Stimulated activated CD4-positive, alpha-beta T cell treated with anti-CD3 and anti-CD28 coated beads, TNF-alpha, amount 100 ng/mL, for 1 hour (primary cell): ENCODE measurements around the gene ADTRP.

Experiments used
- DNase-seq, 3 donors: peaks; one replicate each; pipeline ENCODE4 v3.0.0-alpha.2; 2020; ENCODE audit warnings: low read depth in 3 of 3, low spot score in 1 of 3

Gene ADTRP, protein sequence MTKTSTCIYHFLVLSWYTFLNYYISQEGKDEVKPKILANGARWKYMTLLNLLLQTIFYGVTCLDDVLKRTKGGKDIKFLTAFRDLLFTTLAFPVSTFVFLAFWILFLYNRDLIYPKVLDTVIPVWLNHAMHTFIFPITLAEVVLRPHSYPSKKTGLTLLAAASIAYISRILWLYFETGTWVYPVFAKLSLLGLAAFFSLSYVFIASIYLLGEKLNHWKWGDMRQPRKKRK

DNA sequence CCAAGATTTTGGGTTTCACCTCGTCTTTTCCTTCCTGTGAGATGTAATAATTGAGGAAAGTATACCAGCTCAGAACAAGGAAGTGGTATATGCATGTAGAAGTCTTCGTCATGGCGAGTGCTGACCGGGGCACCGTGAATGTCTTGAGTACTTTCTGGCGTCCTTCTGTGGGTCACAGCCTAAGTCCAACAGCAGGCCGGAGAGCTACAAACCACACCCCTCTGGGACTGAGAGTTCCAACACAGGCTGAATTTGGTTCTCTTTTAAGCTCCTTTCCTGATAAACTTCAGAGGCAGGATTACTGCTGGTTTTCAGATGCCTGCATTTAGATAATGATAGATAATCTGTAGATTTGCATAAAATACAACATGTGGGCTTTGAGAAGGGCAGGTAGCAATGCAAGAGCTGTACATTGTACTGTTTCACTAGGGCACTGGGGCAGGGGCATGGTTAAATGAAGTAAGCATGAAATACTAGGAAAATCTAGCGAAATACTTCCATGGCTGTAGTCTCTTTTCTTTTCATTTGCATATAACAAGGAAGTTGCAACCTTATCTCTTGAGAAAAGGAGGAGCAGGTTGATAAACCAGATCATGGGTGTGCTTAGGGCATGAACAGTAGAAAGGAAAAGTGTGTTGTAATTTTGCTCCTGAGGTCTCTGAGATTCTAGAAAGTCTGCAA is at the start of gene ADTRP:
ADTRP (minus strand) TSS at position 156 of the 681 bp plus-strand sequence; CDS start at position 112, 44 bp downstream.
- no peak for DNase-seq

DNA sequence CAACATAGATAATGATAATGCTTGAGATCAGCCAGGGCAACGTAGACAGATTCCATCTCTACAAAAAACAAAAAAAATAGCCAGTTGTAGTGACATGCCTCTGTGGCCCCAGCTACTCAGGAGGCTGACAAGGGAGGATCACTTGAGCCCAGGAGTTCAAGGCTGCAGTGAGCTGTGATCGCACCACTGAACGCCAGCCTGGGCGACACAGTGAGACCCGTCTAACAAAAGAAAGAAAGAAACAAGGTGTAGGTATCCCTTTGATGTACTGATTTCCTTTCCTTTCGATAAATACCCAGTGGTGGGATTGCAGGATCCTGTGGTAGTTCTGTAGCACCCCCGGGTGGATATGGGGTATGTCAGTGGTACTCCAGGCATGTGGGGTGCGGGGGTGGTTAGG is 48.2 kb upstream of the ADTRP start:
- DNase-seq: no peak

DNA sequence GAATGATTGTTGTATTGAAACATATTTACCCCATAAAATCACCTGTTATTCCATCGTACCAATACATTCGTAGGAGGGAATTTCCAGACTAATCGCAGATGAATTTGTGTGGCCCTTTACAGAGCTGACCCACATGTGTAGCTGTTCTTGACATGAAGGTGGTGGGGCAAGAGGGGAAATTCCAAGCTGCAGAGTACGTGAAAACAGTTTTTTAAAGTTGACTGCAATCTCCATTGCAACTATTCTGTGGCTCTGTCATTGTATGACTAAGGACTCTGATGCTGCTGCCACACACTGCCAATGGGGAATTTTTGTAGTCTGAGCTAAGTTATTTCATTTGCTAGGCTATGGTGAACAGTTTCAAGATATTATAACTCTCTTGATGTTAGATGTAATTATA is 46.4 kb upstream of the ADTRP start:
- DNase-seq: no peak

DNA sequence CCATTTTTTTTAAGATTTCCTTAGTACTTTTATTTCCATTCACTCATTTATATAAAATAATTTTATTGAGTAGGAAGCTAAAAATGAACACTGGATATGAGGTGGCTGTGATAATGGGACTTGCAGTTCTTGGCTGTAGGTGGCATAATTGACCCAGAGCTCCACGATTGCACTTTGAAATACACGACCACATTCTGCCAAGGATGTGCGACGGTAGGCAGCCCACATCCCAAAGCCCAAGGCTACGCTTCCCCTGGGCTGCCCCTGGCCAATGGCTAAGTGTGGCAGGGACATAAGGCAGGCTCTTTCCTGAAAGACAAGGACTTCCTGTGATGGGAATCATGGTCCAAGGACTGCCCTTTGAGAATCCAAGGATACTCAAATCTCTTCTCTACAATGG is 43.7 kb upstream of the ADTRP start:
- DNase-seq: no peak

DNA sequence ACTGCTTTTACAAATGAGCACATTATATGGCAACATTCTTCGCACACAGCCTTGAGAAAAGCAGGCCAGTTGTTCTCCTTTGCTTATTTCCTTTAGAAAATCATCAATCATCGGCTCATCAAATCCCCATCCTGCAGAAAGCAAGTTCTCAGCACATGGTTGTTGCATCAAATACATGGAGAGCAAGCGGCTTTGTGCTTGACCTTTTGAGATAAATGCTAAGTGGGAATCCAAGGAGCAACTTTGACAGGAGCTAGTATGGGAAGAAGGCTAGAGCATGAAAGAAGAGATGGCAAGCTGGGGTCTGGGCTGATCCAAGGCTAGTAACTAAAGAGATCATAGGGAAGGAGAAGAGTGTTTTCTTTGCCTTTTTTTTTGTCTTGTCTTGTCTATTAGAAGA is 43.2 kb upstream of the ADTRP start:
- DNase-seq: no peak

DNA sequence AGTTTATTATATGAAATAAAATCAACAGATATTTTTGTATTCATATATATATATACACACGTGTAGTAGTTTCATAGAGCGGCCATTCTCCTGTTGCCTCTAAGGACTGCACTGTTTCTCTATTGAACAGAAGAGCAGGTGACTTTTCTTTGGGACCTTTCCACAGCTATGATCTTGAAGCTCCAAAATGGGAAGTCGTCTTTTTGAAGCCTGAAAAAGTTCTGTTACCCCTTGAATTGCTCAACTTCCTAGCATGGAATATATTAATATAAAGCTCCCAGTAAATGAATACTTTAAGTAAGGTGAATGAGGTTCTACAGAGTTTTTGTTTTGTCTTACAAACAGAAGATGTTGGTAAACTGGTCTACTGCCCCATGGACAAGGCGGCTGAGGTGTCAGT is 42.2 kb upstream of the ADTRP start:
- no peak for DNase-seq

DNA sequence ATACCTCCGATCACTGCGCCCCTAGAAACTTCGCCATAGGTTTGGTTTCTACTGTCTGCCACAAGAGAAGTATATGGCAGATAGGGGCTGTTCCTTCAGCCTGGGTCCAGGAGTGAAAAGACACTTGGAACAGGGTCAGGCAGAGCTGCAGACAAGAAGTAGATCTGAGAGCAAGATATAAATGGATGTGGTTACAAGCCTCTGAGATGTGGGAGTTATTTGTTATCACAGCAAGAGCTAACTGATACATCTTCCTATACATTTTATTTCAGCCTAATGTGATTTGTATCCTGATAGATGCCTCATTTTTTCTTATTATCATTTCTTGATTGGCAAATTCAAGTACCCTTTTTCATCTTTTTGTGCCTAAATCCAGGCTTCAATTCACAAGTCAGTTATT is 40.9 kb upstream of the ADTRP start:
- DNase-seq: no peak

DNA sequence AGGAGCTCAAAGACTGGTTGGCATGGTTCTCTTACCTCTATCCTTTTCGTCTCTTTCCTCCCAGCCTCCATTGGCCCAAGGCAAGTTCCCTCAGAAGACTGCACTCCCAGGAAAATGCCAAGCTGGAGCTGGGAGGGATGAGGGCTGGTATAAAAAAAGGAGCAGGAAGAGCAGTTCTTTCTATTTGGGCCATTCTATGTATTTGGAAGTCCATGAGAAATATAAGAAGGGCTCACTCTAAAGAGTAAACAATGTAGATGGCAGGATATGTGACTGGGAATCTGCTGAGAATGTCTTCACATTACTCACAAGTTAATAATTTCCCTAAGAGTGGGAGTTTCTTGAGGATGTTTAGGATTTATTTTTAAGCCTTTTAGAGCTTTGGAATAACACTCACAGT is 36.6 kb upstream of the ADTRP start:
- DNase-seq: no peak

DNA sequence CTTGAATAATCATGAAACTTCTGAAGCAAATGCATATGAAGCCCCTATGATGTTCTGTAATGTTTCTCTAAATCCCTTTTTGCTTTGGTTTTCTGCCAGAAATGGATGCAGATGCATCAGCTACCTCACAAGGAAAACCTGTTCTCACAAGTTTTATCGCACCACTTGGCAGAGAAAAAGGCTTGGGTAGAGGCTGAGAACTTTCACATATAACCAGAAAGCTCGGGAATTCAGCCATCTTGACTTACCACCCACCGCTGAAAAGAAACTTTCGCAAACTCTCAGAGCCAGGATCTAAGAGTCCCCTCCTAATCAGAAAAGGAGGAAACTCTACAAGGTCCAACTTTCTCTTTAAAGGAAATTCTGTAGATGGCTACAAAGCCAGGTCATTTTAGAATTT is 36.2 kb upstream of the ADTRP start:
- no peak for DNase-seq

DNA sequence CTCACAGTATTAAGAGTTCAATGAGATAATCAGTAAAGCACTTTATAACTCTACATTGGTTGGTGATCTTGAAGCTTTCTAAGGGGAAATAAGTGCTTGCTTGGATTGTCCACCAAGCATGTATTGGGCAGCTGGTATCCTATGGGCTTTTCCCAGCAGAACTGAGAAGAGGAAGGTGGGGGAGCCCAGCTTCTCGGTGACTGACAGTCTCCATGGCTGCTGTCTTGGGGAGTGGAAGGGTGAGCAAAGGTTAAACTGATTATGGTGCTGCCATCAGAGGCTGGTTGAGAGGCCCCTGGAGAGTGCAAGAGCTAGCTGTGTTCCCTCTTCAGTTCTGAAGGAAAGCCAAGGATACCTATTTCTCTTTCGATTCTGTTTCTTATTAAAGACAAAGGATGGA is 35.5 kb upstream of the ADTRP start:
- no peak for DNase-seq

DNA sequence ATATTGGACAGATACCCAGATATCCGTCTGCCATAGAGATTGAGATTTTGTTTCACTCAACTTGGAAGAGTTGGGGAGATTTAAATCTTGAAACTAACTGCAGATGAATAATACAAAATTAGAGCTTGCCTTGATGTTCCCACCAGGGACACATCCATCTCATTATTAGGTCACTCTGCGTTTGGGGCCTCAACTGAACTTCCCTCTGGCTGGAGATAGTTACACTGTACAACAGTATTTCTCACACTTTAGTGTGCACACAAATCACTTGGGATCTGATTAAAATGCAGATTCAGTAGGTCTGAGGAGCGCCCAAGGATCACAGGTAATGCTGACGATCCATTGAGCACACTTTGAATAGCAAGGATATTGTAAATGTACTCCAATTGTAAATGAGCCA is 35.0 kb upstream of the ADTRP start:
- DNase-seq: no peak

DNA sequence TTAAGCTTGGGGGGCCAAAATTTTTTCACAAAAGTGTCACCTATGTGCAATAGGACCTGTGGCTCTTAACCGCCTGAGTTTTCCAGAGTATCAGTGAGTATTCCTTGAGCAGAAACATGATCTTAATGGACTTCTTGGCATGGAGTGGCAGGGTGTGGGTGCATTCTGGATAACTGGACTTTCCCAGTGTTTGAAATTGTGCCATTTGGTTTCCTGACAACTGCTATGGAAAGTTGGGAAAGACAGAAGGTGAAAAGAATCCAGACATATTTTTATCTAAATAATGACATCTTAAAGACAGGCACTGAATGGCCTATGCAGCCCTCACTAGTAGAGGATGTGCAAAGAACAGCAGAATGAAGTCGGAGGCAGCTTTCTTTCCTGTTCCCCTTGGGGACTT is 34.3 kb upstream of the ADTRP start:
- no peak for DNase-seq

DNA sequence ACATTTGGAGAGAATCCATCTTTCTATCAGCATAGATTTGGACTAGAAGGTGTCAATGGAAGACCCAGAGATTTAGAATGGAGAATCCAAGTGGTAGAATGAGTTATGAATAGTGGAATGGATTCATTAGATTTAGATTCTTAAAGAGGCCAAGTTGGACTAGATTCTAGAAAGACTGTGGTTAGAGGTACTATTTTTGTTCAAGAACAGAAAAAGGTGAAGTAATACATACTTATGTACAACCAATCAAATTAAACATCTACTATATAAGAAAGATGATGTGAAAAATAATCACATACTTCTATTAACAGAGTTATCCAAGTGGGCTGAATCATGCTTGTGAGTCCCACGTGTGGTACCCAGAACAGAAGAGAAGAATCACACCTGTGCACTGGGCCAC is 33.8 kb upstream of the ADTRP start:
- DNase-seq: no peak

DNA sequence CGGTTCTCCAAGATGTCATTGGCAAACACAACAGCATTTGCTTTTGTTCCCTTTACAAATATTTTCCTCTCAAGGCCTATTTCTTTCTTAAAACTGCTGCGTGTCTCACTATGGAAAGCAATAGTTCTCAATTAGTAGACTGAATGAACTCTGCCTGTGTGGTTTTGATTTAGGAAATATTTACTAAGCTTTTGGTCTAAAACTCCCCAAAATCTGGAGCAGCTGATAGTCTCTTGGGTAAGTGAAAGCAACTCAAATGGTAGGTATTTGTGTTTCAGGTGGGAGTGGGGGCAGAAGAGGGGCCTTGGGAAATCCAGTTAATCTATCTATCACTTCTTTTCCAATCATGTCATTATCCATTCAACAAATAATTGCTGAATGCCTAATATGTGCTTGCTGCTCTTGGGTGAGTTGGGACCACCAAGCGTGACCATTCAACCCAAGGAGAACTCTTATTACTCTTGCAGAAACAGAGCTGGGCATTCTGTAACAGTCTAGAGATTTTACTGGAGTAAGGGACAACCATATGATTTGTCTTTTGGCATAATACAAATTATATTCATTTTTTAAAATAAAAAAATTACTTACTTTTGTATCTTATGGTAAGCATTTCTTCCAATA is 33.2 kb upstream of the ADTRP start:
- DNase-seq: no peak

DNA sequence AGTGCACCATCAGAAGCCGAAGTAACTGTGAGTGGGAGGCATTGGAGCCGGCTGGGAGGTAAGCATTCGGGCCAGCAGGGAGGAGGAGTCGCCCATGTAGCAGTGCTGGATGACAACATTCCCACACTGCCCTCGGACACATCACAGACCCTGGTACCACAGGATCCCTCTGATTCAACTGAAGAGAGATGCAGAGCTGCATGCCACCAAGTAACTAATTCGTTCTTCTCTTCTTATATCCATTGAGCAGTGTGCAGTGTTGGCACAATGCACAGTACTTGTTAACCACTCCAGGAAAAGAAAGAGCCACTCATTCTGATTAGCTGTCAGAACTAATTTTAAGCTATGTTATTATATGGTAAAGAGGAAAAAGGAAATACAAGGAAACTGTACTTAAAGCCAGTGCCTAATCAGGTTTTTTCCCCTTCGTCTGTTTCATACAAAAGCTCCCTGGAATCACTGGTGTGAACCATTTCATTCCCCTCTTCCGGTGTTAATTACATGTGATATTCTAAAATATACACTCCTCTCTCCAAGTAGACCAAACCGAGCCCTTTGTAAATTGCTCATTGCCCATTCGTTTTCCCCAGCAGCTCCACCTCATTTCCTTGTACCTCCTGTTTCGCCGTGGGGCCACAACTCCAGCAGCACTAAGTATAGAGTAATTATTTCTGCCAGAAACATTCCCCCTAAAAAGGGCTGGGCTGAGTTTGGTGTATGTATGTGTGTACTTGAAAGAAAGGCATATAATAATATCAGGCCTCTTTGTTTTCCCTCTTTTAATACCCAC is 32.4 kb upstream of the ADTRP start:
- DNase-seq: no peak

DNA sequence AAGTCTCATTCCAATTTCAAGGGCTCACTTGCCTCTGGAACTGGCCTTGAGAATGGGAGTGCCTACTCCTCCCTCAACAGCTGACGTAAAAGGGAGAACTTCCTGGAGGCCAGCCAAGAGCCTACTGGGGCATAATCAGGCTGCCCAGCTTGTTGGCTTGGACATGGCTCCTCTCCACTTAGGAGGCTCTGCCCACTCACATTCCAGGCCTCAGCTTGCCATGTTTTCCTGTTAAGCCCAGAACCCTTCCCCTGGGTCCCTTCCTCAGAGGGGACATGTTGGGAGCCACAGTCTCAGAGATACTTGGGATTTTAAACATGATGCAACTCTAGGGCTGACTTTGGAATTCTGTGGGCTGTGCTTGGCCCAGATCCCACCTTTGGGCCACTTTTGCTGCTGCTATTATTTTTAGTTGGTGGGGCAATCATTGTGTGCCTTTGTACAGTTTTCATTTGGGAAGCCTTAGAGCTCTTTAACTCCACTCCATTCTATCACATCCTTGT is 31.5 kb upstream of the ADTRP start:
- no peak for DNase-seq

DNA sequence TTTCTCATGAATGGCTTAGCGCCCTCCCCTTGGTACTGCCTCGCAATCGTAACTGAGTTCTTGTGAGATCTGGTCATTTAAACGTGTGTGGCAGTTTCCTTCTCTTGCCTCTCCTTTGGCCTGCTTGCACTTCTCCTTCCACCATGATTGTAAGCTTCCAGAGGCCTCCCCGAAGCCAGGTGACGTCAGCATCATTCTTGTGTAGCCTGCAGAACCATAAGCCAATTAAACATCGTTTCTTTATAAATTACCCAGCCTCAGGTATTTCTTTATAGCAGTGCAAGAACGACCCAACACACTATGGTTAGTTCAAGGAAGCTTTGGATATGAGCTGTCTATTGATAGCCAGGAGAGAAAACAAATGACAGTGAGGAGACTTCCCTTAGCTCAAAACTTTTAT is 29.5 kb upstream of the ADTRP start:
- no peak for DNase-seq

DNA sequence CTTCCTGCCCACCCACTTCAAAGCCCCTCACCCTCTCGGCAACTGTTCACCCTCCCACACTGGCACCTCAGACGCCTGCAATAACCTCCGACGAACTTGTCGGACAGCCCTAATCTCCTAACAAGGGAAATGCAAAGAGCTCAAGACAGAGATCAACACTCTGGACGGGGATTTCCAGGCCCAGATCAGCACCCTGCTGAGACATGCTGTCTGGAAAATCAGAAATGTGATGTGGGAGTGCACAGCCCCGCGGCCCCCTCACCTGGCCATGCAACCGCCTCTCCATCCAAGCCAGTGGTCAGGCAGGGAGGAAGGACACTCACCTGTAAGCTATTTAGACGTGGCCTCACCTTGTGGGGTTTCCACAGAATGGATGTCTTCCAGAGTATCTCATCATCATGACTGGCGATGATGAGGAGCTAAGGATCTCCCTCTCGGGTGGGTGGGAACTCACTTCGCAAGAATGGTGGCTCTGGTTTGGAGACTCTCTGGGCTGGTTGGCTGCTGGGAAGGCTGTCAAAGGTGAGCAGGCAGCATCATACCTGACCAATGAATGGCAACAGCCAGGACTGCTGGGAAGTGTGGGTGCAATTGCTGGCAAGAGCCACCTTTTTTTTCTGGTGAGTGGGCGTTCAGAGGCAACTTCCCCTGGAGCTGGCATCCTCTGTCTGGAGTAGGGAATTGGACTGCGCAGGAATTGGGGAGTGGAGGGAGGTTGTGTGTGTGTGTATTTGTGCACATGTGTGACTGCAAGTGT is 28.1 kb upstream of the ADTRP start:
- DNase-seq: no peak

DNA sequence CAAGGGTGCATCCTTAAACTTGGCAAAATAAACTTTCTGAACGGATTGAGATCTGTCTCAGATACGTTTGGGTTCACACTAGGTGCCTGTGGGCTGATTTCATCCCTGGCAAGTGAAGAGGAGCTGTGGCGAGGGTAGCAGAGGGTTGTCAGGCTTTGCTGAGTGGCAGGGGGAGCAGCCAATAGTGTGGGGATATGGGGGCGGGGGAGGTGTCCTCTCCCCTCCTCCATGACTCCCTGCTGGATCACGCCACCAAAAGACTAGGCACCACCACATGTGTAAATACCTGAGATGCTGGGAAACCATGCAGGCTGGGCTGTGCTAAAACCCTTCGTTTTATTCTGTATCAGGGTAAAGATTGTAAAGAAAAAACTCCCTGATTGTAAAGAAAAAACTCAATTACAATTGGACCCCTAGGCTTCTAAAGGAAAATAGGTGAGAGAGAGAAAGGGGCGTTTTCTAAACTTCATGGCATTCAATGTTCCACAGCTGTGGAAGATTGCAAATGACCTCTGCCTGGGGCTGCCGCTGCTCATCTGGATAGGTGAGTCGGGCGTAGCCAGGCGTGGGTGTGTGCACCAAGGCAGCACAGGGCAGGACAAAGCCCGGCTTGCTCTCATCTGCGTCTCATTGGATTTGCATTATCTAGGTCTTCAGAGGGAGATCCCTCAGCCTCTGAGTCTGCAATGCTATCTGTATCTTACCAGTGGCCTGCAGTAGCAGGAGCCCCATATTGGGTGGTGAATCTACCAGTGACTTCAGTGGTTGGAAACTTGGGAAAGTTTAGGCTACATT is 26.9 kb upstream of the ADTRP start:
- no peak for DNase-seq

DNA sequence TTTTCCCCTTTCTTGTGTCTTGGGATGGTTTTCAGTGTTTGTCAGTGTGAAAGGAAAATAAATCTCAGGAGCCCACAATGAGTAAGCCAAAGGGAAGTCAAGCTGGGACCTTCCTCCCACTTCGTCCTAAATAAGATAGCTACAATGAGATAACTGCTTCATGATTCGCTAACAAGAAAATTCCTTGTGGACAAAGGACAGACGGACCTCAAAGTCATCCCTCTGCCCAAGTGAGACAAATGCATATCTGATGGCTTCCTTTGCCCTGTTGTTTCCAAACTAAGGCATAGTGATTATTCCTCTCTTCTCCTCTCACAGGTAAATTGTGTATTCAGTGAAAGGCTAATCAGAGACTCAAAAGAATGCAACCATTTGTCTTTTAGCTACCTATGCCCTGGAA is 26.1 kb upstream of the ADTRP start:
- DNase-seq: no peak
